ENCODE measurements around the gene GBX2. TPM values are rescaled to one million over a fixed set of nuclear protein-coding genes. Genes with fewer than 3 reads are reported as not detected.

GBX2 gene
- total and polyA plus RNA-seq, 2 of the 8 experiments (the other 6 are each of a cell fraction or from before 2014, with no cell fraction given), result 0.38 to 0.89 TPM

DNA sequence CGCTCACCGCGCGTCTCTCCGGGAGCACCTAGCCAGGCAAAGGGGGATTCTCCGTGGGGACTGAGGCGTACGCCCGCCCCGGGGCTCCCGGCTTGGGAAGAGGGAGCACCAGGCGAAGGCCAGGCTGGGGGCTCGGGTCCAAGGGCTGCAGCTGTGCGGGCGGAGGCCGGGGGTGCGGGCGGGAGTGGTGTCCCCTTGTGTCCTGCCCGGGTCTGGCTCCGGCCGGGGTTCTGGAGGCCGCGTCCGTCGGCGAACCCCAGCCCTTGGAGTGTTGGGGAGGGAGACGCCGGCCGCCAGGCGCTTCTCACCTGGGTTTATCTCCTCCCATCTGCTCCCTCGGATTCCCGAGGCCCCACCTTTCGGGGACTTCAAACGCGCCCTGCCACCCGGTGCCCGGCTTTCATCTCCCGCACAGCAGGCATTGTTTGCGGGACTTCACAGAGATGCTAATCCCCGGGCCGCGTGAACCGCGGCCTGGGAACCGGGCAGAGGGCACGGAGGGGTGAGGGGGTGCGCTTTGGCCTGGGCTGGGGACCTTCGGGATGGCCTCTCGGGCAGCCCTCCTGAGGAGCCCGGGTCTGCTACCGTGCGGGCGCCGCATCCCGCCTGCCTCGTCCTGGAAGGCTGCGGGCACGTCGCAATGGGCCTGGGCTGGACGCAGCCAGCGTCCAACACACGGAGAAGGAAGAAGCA is 5.0 kb upstream of the GBX2 start:
- peak in 1 of 2 experiments; percentile 65 for DNase-seq (ENCODE audit: low read depth in 1 of 2, low spot score in 2 of 2)
- H3K36me3 ChIP-seq (ENCODE audit: control insufficient read depth in 2 of 4, insufficient read depth in 4 of 4, low read length in 3 of 4), result peaks cover 0 to 2% (median 0%) of the 10 kb centered on the region in 4 experiments; a peak in 1 of 8 replicates
- no peaks in the 10 kb centered on the region for H3K79me2 ChIP-seq (ENCODE audit: control insufficient read depth in 1 of 2, insufficient read depth in 2 of 2, low read length in 2 of 2)
- POLR2A ChIA-PET (ENCODE audit: partially characterized antibody), result interaction anchor here (0.9 to 1.5 kb wide), 2 partner anchors 10 to 12 kb away, joined by 3 to 4 read pairs; no protein-coding TSS in a partner anchor
- H3K18ac ChIP-seq (ENCODE audit: extremely low read depth, low read length), result peak overlapping the region; percentile 65; the same call in 1 of the 2 replicates
- H3K27ac ChIP-seq (ENCODE audit: low read depth, low read length), result no peak overlapping the region
- no peak overlapping the region for H4K8ac ChIP-seq (ENCODE audit: extremely low read depth, insufficient read depth, low read length)
- CTCF ChIA-PET (ENCODE audit: partially characterized antibody), result interaction anchor here (1.8 to 3.1 kb wide), 2 partner anchors 8 to 30 kb away, joined by 6 to 18 read pairs; no protein-coding TSS in a partner anchor
- no peak overlapping the region for H2AK5ac ChIP-seq (ENCODE audit: low read depth, low read length)
- no peak overlapping the region for H2BK5ac ChIP-seq (ENCODE audit: low read depth, low read length)
- peak overlapping the region; percentile 56 to 59 for H3K4me2 ChIP-seq (ENCODE audit: insufficient read depth in 1 of 2, low read depth in 2 of 2, low read length in 2 of 2)
- no peak overlapping the region for H4K5ac ChIP-seq (ENCODE audit: insufficient read length, low read depth, low read length)
- H4K20me1 ChIP-seq (replicated peaks in 1 of 2; ENCODE audit: control insufficient read depth in 1 of 2, insufficient read depth in 2 of 2, low read length in 2 of 2), result peaks cover 17 to 20% of the 10 kb centered on the region in 2 experiments
- peaks cover 6% of the 10 kb centered on the region; the same call in 1 of the 2 replicates for H3K23me2 ChIP-seq (ENCODE audit: low read depth, low read length)
- WGBS, 2 experiments (ENCODE audit: extremely low coverage in 1 of 2, insufficient coverage in 1 of 2, insufficient read length in 1 of 2, insufficient replicate concordance in 2 of 2, low coverage in 1 of 2, low lambda C conversion rate in 2 of 2, missing lambda C conversion rate in 1 of 2), result 7% methylated on average over 35 of the region's 62 CpGs; no CpG with 5 or more reads in 1 of the 2 experiments
- no peak overlapping the region for H3K56ac ChIP-seq (replicated peaks; ENCODE audit: insufficient read length, low read depth, low read length)
- H3K9me3 ChIP-seq (ENCODE audit: insufficient read depth in 2 of 2, low read depth in 1 of 2, low read length in 1 of 2), result no peaks in the 10 kb centered on the region
- no peak overlapping the region for H3K4ac ChIP-seq (replicated peaks; ENCODE audit: insufficient read length, low read depth, low read length)
- H2BK20ac ChIP-seq (ENCODE audit: low read length), result peak overlapping the region; percentile 95; the same call in 1 of the 2 replicates
- FAIRE-seq, result no peak
- peak overlapping the region; percentile 68; the same call in 1 of the 2 replicates for H2BK12ac ChIP-seq (ENCODE audit: low read depth, low read length)
- peak overlapping the region in 2 of 4 experiments; percentile 6 to 46; a peak in 5 of 8 replicates for H3K4me3 ChIP-seq (ENCODE audit: extremely low read depth in 1 of 4, insufficient read depth in 2 of 4, low read depth in 3 of 4, low read length in 4 of 4)
- peaks cover 22 to 62% (median 36%) of the 10 kb centered on the region in 4 experiments for H3K4me1 ChIP-seq (replicated peaks in 1 of 4; ENCODE audit: control insufficient read depth in 3 of 4, insufficient read depth in 4 of 4, low read length in 3 of 4)
- TF ChIP-seq, protein P1, sequence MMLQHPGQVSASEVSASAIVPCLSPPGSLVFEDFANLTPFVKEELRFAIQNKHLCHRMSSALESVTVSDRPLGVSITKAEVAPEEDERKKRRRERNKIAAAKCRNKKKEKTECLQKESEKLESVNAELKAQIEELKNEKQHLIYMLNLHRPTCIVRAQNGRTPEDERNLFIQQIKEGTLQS (IDR thresholded peaks at IDR 0.05; ENCODE audit: insufficient read depth, low read depth, low read length), result no peak
- peak; percentile 84 for TF ChIP-seq SUZ12 (IDR thresholded peaks at IDR 0.05; ENCODE audit: low read length)
- TF ChIP-seq RXRA (IDR thresholded peaks at IDR 0.05; ENCODE audit: insufficient read depth, low read depth, low read length), result no peak
- peak; percentile 93 for TF ChIP-seq EZH2 (IDR thresholded peaks at IDR 0.05; ENCODE audit: low read depth, low read length, severe bottlenecking)
- no peak for TF ChIP-seq SIN3A (conservative IDR thresholded peaks at IDR 0.05 in 1 of 2, IDR thresholded peaks at IDR 0.05 in 1 of 2; ENCODE audit: low read depth in 1 of 2, low read length in 2 of 2)
- TF ChIP-seq, protein P2, sequence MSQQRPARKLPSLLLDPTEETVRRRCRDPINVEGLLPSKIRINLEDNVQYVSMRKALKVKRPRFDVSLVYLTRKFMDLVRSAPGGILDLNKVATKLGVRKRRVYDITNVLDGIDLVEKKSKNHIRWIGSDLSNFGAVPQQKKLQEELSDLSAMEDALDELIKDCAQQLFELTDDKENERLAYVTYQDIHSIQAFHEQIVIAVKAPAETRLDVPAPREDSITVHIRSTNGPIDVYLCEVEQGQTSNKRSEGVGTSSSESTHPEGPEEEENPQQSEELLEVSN (IDR thresholded peaks at IDR 0.05), result peak; percentile 2; the same call in 1 of the 2 replicates
- TF ChIP-seq SIRT6 (IDR thresholded peaks at IDR 0.05; ENCODE audit: low read length), result no peak
- TF ChIP-seq BRCA1 (IDR thresholded peaks at IDR 0.05; ENCODE audit: low read depth, low read length), result no peak
- no peak overlapping the region for H4K91ac ChIP-seq (replicated peaks; ENCODE audit: insufficient read length, low read length)
- H3K14ac ChIP-seq (ENCODE audit: insufficient read length), result no peak overlapping the region
- no peak overlapping the region for H3K23ac ChIP-seq (ENCODE audit: insufficient read length)
- H2BK15ac ChIP-seq (ENCODE audit: low read length), result no peak overlapping the region
- H3K9ac ChIP-seq (replicated peaks in 1 of 4; ENCODE audit: extremely low read depth in 1 of 4, low read depth in 3 of 4, low read length in 3 of 4), result no peak overlapping the region
- no peak overlapping the region for H2BK120ac ChIP-seq (replicated peaks; ENCODE audit: low read depth, low read length)
- peaks cover 77 to 95% (median 88%) of the 10 kb centered on the region in 4 experiments for H3K27me3 ChIP-seq (replicated peaks in 1 of 4; ENCODE audit: control insufficient read depth in 3 of 4, extremely low read depth in 1 of 4, insufficient read depth in 3 of 4, low read length in 3 of 4)
- no peaks in the 10 kb centered on the region for H3K79me1 ChIP-seq (ENCODE audit: low read depth, low read length)
- H2AFZ ChIP-seq (ENCODE audit: low read length), result no peak overlapping the region

Data from H1 (cell line).